GM10248 (cell line): ENCODE measurements around the gene HIKESHI.

ENCODE experiments used
- CTCF ChIA-PET: fragments of 300-600 bp; sonication (Branson Sonifier 250); formaldehyde crosslinking; extraction: SDS; loops from one replicate; lab custom pipeline; 2021; ENCODE audit warnings: antibody characterized with exemption; lab: Yijun Ruan, JAX
- POLR2A ChIA-PET: fragments of 350-650 bp; sonication (Branson Sonifier 250); formaldehyde crosslinking; extraction: SDS; loops from one replicate; lab custom pipeline; 2020; ENCODE audit warnings: antibody characterized with exemption; lab: Yijun Ruan, JAX
- DNase-seq: peaks from one replicate; pipeline ENCODE4 v3.0.0; 2012; ENCODE audit errors: extremely low spot score
- TF ChIP-seq, protein P1 (sequence below): IDR thresholded peaks from 2 replicates; pipeline ENCODE4 v1.5.1; 2012; ENCODE audit warnings: mild to moderate bottlenecking, low read depth; ENCODE audit errors: extremely low read depth, missing control alignments, control extremely low read depth

HIKESHI gene

DNA sequence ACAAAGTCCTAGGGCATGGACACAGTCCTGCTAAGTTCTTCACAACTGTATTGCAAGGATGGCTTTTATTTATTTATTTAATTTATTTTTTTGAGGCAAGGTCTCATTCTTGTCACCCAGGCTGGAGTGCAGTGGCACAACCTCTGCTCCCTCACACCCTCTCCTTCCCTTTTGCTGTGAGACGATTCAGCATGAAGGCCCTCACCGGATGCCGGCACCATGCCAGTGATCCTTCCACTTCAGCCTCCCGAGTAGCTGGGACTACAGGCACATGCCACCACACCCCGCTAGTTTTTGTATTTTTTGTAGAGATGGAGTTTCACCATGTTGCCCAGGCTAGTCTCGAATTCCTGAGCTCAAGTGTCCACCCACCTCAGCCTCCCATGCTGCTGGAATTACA lies 39.7 kb upstream of the HIKESHI start:
- DNase-seq, result no peak
- TF ChIP-seq, protein P1, sequence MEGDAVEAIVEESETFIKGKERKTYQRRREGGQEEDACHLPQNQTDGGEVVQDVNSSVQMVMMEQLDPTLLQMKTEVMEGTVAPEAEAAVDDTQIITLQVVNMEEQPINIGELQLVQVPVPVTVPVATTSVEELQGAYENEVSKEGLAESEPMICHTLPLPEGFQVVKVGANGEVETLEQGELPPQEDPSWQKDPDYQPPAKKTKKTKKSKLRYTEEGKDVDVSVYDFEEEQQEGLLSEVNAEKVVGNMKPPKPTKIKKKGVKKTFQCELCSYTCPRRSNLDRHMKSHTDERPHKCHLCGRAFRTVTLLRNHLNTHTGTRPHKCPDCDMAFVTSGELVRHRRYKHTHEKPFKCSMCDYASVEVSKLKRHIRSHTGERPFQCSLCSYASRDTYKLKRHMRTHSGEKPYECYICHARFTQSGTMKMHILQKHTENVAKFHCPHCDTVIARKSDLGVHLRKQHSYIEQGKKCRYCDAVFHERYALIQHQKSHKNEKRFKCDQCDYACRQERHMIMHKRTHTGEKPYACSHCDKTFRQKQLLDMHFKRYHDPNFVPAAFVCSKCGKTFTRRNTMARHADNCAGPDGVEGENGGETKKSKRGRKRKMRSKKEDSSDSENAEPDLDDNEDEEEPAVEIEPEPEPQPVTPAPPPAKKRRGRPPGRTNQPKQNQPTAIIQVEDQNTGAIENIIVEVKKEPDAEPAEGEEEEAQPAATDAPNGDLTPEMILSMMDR, result no peak
- POLR2A ChIA-PET, result no interaction called here
- CTCF ChIA-PET, result interaction anchor here (0.7 to 2.0 kb wide), 2 partner anchors 11 to 221 kb away, joined by 3 to 7 read pairs; no protein-coding TSS in a partner anchor

DNA sequence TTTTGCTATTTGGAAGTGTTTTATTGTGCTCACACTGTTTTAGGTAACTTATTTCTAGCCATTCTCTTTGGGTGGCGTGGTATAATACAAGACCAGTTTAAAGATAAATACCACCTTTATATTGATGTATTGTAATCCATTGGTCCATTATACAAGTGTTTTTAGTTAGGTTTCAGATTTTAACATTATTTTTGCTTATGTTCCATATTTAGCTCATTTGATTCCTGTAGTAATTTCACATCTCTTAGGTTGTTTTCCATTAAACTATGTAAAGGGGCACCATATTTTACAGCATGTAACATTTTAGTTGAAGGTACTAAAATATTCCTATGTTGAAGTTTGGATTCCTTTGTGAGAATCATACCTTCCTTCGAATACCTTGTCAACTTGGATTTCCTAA lies 37.4 kb upstream of the HIKESHI start:
- no peak for DNase-seq
- ChIA-PET CTCF (interaction anchor here (0.8 to 1.5 kb wide), 2 partner anchors 19 to 71 kb away, joined by 3 read pairs; no protein-coding TSS in a partner anchor), POLR2A (no interaction called here)
- TF ChIP-seq, protein P1, result no peak

DNA sequence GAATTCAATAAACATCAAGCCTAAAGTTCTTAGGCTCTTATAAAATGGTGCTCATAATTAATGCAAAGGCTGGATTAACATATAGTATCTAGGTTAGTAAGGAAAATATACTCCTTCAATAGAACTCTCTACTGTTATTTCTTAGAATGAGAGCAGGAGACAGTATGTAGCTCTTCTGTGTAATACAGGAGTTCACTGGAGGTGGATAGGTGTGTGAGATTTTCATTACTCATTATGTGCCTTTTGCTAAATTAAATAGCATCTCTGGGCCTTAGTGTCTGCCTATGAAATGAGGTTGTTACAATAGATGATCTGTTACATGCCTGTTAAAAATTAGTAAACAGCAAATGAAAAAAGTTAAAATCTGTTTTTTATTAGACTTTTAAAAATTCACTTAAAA lies 36.8 kb upstream of the HIKESHI start:
- CTCF ChIA-PET, result interaction anchor here (1.5 to 1.9 kb wide), 2 partner anchors 22 to 72 kb away, joined by 3 to 5 read pairs; no protein-coding TSS in a partner anchor
- POLR2A ChIA-PET, result no interaction called here
- DNase-seq, result no peak
- TF ChIP-seq, protein P1, result no peak

DNA sequence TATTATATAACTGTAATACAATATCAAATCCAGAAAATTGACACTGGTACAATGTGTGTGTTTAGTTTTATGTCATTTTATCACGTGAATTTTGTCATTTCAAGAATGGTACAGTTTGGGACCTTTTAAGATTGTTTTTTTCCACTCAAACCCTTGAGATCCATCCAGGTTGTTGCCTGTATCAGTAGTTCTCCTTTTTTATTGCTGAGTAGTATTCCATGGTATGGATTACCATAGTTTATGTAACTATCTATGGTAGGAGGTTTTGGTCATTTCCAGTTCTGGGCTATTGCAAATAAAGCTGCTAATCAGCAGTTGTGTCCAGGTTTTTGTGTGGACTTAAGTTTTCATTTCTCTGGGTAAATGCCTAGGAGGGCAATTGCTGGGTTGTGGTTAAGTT lies 32.4 kb upstream of the HIKESHI start:
- ChIA-PET POLR2A (no interaction called here), CTCF (interaction anchor here (1.0 to 1.5 kb wide), 3 partner anchors 11 to 18 kb away, joined by 3 to 4 read pairs (median 3); no protein-coding TSS in a partner anchor)
- TF ChIP-seq, protein P1, result no peak
- DNase-seq, result no peak

DNA sequence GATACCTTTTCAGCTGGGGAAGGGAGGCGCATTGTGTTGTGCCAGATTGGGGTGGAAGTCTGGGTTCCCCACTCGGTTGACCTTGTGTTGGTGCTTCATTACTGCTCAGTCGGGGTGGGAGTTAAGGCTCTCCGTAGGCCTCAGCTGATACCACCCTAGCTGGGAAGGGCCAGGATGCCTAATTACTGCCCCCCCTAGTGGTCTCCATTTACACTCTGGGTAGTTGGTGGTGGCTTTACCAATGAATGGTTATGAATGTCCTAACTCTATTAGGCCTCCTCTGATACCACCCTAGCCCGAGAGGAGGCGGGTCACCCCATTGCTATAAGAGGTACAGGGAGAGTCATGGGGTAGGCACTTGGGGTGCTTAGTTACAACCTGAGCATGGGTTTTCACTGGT lies 27.5 kb upstream of the HIKESHI start:
- DNase-seq, result no peak
- CTCF ChIA-PET, result interaction anchor here (0.9 to 1.3 kb wide), 2 partner anchors 15 to 16 kb away, joined by 5 to 6 read pairs; no protein-coding TSS in a partner anchor
- POLR2A ChIA-PET, result no interaction called here
- TF ChIP-seq, protein P1, result no peak

DNA sequence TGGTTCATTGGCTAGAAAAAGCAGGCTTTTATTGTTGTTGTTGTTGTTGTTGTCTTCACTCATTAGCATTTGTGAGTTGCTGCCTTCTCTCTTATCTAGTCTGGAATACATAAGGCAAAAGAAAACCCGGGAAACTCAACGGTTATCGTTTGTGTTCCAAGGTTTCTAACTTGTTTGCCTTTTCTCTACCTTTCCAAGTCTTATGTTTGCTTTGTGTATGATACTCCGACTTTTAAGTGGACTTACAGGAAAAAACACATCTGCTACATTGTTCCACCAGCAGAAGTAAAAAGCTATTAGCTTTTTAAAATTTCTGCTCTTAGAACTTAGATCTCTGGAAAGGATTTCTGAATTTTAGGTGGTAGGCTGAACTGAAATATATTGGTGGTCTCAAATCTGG lies 27.0 kb upstream of the HIKESHI start:
- ChIA-PET CTCF (interaction anchor here (0.9 to 1.3 kb wide), 2 partner anchors 15 kb away, joined by 5 to 6 read pairs; no protein-coding TSS in a partner anchor), POLR2A (no interaction called here)
- TF ChIP-seq, protein P1, result no peak
- no peak for DNase-seq
